Measurements from ENCODE around the gene DES.

Gene DES

GRCh38 chr2:219421323-219421722, 3.1 kb downstream of the DES start:
- no peak for DNase-seq

DNA sequence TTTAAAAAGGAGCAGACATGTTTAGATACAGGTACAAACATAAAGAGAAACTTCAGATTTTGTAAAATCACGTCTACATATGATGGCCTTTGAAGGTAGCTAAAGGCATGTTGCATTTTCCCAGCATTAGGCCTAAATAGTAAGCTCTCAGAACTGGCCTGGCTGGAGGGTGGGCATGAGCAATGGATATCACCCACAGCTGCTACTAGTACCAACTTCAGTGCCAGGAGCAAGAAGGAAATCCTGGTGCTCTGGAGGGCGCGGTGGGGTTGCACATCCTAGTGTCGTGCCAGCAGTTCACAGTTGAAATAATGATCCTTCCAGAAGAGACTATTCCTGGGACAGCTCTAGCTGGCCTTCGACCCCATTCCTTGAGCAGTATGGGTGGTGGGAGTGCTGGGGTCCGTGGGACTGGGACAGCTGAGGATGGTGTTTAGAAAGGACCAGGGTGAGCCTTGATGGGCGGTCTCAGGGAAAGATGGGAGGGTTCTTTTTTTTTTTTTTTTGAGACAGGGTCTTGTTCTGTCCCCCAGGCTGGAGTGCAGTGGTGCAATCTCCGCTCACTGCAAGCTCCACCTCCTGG, 4.9 kb downstream of the DES start:
- no peak for DNase-seq

- DNase-seq: no peak
Observed at GRCh38 chr2:219423652-219424377, 5.6 kb downstream of the DES start.

DNA sequence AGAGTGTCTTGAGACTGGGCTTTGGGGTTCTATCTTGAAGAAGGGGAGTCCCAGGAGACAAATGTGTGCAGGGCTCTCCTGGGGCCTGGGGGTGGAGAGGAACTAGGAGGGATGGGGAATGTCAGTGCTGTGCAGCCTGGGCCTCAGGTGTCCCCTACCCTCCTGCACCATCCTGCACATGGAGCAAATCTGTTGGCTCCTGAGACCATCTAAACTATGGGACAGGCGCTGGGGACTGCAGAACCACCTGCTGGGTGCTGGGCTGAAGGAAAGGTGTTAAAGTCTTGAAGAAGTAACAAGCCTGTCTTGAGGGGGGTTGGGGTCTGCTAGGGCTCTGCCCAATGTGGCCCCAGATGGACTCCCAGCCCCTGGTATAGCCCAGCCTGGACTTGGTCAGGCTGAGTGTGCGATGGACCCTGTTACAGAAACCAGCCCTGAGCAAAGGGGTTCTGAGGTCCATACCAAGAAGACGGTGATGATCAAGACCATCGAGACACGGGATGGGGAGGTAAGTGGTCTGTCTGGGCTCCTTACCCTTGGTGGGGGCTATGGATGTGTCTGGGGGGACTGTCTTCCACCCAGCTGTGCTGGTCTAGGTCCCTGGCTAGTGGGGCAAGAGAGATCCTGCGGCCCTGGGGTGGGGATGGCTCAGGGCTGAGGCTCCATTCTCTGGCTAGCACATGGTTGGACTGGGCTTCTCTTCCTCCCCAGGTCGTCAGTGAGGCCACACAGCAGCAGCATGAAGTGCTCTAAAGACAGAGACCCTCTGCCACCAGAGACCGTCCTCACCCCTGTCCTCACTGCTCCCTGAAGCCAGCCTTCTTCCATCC, 7.3 kb downstream of the DES start:
- no peak for DNase-seq

DNA sequence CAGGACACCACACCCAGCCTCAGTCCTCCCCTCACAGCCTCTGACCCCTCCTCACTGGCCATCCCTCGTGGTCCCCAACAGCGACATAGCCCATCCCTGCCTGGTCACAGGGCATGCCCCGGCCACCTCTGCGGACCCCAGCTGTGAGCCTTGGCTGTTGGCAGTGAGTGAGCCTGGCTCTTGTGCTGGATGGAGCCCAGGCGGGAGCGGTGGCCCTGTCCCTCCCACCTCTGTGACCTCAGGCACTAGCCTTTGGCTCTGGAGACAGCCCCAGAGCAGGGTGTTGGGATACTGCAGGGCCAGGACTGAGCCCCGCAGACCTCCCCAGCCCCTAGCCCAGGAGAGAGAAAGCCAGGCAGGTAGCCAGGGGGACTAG, 7.9 kb downstream of the DES start:
- DNase-seq: no peak

- no peak for DNase-seq
Observed at GRCh38 chr2:219426534-219427136, 8.5 kb downstream of the DES start.

DNA sequence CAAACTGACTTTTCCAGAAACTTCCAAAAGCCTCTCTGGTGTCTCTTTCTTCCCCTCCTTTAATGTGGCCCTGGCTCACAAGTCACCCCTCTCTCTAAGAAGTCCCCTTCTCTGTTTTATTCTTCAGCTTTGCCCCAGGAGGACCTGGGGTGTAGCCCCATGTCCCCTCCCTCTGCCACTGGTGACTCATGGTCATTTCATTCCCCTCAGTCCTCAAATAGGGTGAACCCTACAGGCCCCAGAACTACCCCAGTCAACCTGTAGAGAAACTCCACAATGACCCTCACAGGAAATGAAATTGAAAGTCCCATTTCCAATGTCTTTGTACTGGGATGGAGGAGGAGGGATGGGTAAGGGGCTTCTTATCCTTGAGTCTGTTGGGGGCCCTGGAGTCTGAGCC, 10.3 kb downstream of the DES start:
- no peak for DNase-seq

- no peak for DNase-seq
Observed at GRCh38 chr2:219429958-219430606, 11.9 kb downstream of the DES start.

DNA sequence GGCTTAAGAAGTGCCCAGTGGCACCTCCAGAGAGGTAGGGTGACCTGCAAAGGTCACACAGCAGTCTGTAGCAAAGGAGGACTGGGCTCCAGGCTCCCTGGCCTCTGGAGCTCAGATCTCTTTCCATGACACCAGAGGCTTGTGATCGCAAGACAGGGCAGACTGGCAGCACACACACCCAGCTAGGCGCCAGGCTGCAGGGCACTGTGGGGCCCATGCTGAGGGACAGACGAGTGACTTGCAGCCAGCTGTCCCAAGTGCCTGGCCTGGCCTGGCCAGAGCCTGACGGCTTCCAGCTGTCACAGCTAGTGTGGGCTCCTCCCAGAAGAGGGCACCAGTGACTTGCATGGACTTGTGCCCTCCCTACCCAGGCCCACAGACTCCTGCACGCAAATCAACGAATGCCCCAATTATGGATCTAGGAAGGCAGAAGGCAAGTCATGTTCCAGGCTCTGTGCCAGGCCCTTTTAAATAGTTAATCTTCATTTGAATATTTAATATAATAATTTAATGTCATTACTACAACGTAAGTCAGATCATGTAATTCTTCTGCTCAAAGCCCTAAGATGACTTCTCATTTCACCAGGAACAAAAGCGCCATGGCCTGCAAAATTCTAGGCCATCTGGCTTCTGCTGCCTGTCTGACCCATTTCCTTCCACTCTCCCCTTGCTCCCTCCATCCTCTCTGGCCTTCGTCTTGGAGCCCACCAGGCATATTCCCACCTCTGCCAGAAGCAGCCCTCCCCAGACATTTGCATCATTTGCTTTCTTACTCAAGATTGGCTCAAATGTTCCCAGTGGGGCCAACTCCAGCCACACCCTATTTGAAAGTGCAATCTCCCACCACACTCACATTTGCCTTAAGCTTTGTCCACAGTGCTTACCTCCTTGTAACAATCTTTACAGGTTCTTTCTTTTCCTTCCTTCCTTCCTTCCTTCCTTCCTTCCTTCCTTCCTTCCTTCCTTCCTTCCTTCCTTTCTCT, 12.7 kb downstream of the DES start:
- DNase-seq: no peak

GRCh38 chr2:219433666-219434467, 15.7 kb downstream of the DES start:
- DNase-seq: no peak

GRCh38 chr2:219434468-219434717, 16.2 kb downstream of the DES start:
- DNase-seq: no peak

- no peak for DNase-seq
Observed at GRCh38 chr2:219434718-219435525, 16.7 kb downstream of the DES start, which contains the start of gene SPEG. Gene SPEG (plus strand): TSS chr2:219434843. CDS start chr2:219434978, 135 bp downstream.

GRCh38 chr2:219435701-219436100, 17.5 kb downstream of the DES start:
- no peak for DNase-seq

DNA sequence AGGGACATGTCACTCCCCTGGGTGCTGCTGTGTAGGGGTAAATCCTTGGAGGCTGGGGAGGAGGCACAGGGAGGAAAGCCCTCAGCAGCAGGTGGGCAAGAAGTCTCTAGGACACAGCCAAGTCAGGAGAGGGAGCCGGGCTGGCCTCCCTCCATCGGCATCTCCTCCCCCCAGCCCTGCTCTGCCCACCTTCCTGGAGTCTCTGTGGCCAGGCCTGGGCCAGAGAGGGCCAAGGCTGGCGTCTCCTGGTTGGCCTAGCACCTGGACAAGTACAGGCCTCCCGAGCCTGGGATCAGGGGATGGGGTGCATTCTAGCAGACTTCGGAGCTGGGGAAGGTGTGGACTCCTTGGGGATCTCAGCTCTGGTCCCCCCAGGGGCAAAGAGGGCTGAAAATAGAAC, 18.3 kb downstream of the DES start:
- DNase-seq: no peak

DNA sequence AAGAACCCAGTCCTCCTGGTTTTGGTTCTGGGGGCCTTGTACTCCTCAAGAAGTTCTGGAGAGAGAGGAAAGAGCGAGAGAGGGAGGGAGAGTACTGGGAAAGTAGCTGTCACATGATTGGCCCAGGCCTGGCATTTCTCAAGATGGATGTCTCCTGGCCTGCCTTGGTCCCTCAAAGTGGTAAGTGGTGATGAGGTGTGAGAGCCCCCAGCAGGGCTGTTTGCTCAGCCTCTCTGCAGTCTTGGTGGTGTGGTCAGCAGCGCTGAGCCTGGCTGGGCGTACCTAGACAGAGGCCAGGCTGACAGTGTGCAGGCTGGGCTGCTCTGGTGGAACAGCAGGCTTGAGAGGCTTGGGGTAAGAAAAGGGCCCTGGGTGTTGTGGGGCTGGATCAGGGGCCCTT, 19.0 kb downstream of the DES start:
- DNase-seq: no peak

DNA sequence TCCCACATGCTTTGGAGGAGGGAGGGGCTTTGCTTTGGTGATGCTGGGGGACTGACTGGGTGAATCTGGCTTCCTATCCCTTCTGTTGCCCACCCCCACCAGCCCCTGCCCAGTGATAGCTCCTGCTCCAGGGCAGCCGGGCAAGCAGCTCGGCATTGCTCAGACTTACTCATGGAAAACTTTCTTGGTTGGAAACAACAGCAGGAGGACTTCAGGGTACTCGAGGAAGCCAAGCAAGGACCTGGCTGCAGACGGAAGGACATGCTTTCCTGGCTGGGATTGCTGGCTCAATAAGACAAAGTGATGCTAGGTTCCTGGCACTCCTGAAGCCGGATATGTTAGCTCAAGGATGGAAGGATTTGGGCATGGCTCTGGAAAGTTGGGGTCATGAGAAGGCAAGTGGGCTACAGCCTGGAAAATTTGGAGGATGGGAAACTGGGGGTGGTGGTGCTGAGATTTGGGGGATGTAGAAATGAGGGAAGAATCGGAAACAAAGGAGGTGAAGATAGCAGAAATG, 19.6 kb downstream of the DES start:
- DNase-seq: no peak

DNA sequence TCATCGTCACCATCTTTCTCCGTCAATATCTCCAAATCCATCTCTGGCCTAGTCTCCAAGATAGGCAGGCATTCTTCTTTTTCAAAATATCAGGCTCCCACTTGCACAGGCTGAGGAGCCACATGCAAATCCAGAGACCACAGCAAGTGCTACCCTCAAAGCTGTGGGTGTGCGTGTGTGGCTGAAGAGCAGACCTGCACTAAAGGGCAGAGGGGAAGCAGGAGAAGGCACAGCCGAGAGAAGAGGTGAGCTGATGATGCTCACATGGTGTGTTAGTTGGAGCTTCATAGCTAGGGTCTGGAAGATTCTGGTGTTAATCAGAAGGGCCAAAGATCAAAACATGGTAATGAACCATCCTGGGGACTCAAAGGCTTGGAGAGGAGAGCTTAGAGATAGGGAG, 20.3 kb downstream of the DES start:
- no peak for DNase-seq

GRCh38 chr2:219439506-219439905, 21.3 kb downstream of the DES start:
- DNase-seq: no peak

DNA sequence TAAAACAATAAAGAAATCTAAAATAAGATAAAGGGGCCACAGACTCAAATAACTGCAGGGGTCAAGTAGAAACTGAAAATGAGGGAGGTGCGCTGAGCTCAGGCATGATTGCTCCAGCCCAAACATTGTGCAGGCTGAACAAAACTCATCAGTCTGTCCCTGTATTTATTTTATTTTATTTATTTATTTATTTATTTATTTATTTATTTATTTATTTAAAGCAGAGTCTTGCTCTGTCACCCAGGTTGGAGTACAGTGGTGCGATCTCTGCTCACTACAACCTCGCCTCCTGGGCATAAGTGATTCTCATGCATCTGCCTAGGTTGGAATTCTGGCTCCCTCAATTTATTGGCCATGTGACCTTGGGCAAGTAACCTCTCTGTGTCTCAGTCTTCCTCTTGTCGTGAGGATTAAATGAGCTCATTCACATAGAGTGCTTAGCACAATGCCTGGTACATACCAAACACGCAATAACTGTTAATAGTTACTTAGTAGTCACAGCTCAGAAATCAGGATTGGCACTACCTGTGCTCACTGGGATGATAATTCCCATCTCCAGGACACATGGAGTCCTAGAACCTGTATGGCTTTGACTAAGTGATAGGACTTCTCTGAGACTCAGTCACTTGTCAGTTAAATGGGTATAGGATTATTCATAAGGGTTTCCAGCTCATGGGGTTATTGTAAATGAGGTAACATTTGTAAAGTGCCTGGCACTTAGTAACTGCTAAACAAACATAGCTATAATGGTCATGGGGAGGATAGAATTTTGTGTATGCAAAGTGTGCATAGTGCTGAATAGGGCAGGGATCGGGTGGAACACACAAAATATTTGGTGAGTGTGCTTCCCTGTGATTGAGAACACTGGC, 22.4 kb downstream of the DES start:
- no peak for DNase-seq
